Suppressor macrophage treated with lipopolysaccharide for 1 hour (primary cell): ENCODE measurements around the gene ZNF593OS.

Experiments used
- DNase-seq, 3 donors: peaks; one replicate each; pipeline ENCODE4 v3.0.0-alpha.2; 2020 to 2022

Gene ZNF593OS

DNA sequence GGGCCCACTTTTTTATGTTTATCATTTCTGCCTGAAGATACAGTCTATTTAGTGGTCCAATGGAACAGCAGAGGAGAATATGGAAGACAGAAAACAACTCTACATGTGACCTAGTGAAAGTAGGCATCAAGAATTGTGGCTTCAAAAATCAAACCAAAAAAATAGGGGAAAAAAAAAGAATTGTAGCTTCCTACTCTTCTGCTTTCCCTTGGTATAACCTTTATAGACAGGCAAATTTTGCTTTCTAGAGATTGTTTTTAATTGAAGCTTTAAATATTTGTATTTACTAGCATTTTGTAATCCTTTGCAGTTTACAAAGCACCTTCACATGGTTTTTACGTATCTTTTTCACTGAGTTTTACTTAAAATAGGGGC is 45.7 kb downstream of the ZNF593OS start:
- DNase-seq: no peak

DNA sequence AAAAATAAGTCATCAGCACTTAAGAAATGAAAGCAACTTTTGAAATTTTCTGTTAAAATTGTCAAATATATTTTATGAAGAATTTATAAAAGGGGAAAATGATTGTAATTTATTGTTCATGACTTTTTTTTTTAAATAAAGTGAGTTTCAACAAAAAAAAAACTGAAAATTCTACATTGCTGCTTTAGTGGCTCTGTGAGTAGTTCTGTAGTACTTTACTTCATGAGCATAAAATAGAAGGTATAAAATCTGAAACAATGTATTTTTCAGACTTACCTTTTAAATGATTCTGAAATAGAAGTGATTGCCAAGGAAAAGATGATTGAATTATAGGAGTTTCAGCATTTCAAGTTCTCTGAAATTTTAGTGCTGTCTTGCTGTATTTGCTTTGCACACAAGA is 46.2 kb downstream of the ZNF593OS start:
- DNase-seq: no peak

DNA sequence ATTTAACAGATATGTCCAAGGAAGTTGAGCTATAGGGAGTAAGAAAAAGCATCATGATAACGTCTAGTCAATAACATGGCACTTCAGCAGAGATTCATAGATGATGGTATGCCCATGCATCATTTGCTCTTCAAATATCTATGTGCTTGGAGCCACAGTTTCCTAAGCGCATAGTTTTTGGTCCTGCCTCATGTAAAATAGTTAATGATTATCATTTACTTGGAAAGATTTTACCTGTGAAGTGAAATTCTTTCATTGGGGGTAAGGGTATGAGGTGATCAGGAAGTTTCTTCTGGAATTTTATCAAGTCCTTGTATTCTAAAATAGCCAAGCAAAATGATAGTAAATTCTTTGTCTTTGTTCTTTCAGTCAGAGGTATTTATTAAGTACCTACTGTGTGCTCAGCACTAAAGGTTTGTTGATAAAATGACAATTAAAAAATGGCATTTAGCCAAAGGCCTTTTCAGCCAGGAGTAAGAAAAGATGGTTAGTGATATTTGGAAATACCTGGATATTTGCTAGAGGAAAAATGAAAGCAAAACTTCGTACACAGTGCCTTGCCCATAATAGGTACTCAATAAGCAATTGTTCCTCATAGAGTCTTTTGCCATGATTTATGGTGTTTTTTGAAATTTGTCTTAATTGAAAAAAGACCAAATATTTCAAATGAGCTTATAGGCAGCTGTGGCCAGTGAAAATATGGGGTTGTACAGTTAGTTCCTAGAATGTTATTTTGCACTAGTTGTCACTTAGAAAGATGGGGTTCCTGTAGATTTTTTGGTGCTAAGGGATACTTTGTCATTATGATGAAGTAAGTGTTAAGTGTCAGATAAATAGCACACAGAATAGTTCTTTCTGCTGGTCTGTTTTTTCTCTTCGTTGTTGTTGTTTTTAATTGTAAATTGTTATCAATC is 47.0 kb downstream of the ZNF593OS start:
- DNase-seq: no peak

DNA sequence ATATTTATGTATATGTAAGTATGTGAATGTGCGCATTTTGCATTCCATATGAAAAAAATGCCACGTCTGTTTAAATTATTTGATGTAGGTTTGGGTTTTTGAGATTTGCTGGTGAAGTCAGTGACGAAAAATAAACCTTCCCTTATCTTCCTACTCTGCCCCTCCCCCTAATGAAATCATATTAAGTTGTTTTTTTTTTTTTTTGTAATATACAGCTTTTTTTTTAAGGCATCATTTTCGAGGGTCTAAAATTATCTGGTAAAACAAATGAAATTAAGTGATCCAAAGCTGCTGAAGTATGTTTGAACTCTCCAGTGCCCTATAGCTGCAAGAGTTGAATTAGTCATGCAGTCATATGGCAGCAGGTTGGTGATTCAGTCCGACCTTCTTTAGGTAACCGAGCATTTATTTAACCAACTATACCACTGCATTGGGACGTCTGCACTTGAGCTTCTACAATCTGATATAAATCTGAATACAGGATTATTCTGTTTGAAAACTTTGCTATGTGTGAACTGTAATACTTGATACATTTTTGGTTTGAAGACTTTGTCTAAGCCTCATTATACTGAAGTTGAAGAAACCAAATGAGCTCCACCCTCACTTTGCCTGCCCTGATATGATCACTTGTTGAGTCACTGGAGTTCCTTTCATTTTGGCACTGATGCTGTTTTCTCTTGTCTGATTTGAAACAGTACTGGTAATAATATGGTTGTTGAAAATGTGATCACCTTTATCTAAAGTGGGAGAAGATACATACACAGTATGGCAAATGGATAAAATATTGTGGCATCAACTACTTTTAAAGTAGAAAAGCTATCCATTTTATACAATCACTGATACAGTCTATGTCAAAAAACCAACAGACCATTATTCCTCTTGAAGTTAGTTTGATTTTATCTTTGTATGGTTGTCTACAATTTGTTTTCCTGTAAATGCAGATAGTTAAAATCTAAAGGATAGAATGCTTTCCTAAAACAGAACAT is 48.4 kb downstream of the ZNF593OS start:
- peak; percentile 43 to 72 (median 59) for DNase-seq

DNA sequence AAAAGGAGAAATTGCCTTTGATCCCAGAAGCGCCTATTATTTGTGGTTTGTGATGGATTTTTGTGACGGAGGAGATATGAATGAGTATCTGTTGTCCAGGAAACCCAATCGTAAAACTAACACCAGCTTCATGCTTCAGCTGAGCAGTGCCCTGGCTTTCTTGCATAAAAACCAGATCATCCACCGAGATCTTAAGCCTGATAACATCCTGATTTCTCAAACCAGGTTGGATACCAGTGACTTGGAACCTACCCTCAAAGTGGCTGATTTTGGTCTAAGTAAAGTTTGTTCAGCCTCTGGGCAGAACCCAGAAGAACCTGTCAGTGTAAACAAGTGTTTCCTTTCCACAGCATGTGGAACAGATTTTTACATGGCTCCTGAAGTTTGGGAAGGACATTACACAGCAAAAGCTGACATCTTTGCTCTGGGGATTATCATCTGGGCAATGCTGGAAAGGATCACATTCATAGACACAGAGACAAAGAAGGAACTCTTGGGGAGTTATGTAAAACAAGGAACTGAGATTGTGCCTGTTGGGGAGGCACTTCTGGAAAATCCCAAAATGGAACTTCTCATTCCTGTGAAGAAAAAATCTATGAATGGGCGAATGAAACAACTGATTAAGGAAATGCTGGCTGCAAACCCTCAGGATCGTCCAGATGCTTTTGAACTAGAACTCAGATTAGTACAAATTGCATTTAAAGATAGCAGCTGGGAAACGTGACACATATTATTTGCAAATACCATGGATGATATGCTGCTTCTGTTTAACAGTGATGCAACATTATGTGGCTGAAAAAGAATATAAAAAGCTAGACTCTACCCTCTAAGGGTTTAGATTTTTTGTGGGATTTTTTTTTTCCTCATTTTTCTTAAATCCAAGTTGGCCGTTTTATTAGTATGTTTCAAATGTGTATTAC is 49.5 kb downstream of the ZNF593OS start:
- DNase-seq: peak; percentile 67 to 81 (median 81)

DNA sequence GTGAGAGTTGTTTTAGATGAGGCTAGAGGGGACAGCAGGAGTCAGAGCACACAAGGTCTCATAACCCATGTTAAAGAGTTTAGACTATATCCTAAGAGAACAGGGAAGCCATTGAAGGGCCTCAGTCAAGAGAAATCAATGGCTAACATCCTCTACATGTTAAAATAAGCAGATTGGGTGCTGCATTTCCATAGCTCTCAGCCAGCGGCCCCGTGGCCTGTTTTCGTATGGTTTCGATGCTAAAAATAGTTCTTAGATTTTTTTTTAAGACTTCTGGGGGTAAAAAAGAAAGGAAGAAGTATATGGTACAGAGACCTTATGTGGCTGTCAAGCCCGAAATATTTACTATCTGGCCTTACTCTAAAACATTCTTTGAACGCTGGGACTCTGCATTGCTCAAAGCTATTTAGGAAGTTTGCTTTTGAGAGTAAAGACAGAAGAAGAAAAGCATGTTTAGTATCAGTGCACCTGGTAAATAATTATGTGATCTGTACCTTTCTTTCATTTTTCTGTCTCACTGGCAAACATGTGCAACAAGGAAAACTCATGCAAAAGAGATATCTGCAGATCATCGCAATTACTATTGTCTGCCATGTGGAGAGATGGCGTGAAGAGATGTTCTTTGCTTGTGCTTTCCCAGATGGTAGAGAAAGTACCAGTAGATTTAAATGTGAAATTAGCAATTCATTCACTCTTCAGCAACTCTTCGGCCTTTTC is 51.6 kb downstream of the ZNF593OS start:
- DNase-seq: no peak
